T-helper 1 cell treated with Interleukin-12 subunit alpha and Interleukin-12 subunit beta and Interleukin-4 antibody, amounts not matched to agents 30 μg/mL and 1 μg/mL, for 36 hours (primary cell): ENCODE data around the gene ABO.
A peak's percentile ranks its signal among the peaks of the same experiment; 100 is the strongest.
"Not testable (repeated sequence)": the region's sequence is repeated elsewhere in the genome, so short reads cannot be mapped to it uniquely, and the experiment has no call there.

Experiments
- H3K27ac Mint-ChIP-seq: one replicate; pipeline ENCODE4 v1.8.0; 2021; ENCODE audit warnings: mild to moderate bottlenecking, mixed read lengths
- H3K27me3 Mint-ChIP-seq: one replicate; pipeline ENCODE4 v1.8.0; 2021; ENCODE audit warnings: low read depth, mixed read lengths
- H3K36me3 Mint-ChIP-seq: one replicate; pipeline ENCODE4 v1.8.0; 2021; ENCODE audit warnings: low read depth, mixed read lengths
- H3K4me1 Mint-ChIP-seq: one replicate; pipeline ENCODE4 v1.8.0; 2021; ENCODE audit warnings: low read depth, mixed read lengths
- H3K4me3 Mint-ChIP-seq: one replicate; pipeline ENCODE4 v1.8.0; 2021; ENCODE audit warnings: mild to moderate bottlenecking, moderate library complexity, mixed read lengths
- H3K9me3 Mint-ChIP-seq: one replicate; pipeline ENCODE4 v1.8.0; 2021; ENCODE audit warnings: mixed read lengths

The ABO gene

DNA sequence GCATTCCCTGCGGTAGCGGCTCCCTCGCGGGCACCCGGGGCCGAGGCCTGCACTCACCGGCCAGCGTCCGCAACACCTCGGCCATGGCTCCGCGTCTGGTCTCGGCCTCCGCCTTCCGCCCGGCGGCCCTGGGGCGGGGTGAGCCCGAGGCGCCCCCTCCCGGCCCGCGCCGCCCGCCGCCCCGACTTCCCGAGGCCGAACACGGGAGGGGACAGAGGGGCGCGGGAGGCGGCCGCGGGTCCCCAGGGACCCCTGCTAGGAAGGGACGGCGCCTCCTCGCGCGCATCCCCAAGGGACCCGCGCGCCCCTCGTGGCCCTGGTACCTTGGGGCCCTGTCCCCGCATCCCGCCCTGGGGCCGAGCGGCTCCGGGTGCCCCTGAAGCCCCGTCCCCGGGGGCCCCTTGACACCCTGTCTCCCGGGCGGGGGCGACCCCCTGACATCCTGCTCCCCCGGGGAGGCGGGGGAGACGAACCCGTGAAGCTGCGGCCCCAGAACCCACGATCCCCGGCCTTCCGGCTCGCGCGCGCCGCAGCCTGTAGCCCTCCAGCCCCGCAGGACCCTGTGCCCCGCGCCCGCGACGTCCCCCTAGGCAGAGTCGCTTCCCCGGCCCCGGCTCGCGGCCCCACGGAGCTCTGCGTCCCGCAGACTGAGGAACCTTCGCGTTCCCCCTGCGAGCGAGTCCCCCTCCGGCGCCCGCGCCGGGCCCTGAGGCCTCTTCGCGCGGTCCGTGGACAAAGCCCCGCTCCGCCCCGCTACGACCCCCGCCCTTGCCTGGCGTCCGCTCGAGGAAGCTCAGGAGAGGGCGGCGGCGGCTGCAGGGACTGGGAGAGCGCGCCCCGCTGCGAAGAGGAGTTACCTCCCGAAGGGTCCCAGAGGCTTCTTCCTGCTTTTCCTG, at the start of gene ABO:
Gene ABO, minus strand, starts transcription at position 97 of the 896 bp plus-strand sequence.
- peak within 1 kb of the TSS; percentile 61 for H3K4me3 Mint-ChIP-seq
- no peak within 1 kb of the TSS for H3K27ac Mint-ChIP-seq
- peaks cover 54% of the 10 kb centered on the region for H3K27me3 Mint-ChIP-seq
- no peaks in the 10 kb centered on the region for H3K9me3 Mint-ChIP-seq
- H3K4me1 Mint-ChIP-seq: peaks cover 10% of the 10 kb centered on the region
- no peaks in the 10 kb centered on the region for H3K36me3 Mint-ChIP-seq

DNA sequence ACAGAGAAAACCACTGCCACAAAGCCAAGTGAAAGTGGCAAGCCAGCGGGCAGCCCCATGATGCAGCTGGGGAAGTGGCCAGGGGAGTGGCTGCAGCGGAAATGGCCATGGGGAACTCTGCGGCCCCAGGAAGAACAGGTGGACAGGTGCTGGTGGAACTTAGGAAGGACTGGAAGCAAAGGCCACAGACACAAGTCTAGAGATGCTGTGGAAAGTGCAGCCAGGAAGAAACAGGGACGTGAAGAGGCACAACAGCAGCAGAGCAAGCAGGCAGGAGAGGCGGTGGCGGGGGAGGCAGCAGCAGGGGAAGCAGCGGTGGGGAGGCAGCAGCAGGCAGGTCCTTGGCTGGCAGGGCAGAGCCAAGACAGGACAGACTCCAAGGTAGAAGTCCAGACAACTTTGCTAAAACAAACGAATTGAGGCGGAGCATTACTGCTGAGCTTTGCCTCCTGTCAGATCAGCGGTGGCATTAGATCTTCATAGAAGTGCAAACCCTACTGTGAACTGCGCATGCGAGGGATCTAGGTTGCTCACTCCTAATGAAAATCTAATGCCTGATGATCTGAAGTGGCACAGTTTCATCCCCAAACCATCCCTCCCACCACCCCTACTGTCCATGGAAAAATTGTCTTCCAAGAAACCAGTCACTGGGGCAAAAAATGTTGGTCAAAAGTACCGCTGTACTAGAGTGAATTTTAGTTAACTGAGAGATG, 49.1 kb upstream of the ABO start:
- Mint-ChIP-seq H3K9me3 (no peaks in the 10 kb centered on the region), H3K27ac (no peak overlapping the region), H3K4me1 (no peaks in the 10 kb centered on the region), H3K27me3 (no peaks in the 10 kb centered on the region), H3K4me3 (no peak overlapping the region), H3K36me3 (no peaks in the 10 kb centered on the region)

GRCh38 chr9:133323211-133323610, 48.2 kb upstream of the ABO start:
- no peaks in the 10 kb centered on the region for H3K4me1 Mint-ChIP-seq
- no peaks in the 10 kb centered on the region for H3K36me3 Mint-ChIP-seq
- no peak overlapping the region for H3K4me3 Mint-ChIP-seq
- H3K27ac Mint-ChIP-seq: no peak overlapping the region
- H3K9me3 Mint-ChIP-seq: no peaks in the 10 kb centered on the region
- H3K27me3 Mint-ChIP-seq: no peaks in the 10 kb centered on the region

GRCh38 chr9:133322701-133323100, 47.7 kb upstream of the ABO start:
- Mint-ChIP-seq H3K4me1 (no peaks in the 10 kb centered on the region), H3K27me3 (no peaks in the 10 kb centered on the region), H3K36me3 (no peaks in the 10 kb centered on the region), H3K4me3 (no peak overlapping the region), H3K9me3 (no peaks in the 10 kb centered on the region), H3K27ac (no peak overlapping the region)

DNA sequence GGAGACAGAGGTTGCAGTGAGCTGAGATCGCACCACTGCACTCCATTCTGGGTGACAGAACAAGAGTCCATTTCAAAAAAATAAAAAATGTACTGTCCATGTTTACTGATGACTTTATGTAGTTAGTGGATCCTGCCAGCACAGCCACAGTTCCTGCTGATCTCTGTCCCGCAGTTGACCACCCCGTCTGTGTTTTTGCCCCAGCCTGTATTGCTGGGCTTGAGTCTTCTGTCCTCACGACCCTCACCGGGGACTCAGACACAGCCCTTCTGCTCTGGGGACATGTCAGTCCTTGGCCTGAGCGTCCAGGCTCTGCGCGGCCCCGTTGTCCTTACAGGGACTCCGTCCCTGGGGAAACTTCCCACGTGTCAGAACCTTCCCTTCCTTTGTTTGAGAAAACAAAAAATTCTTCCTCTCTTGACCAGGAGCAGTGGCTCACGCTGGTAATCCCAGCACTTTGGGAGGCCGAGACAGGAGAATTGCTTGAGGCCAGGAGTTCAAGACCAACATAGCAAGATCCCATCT, 46.5 kb upstream of the ABO start:
- Mint-ChIP-seq H3K27me3 (no peaks in the 10 kb centered on the region), H3K4me3 (no peak overlapping the region), H3K36me3 (no peaks in the 10 kb centered on the region), H3K4me1 (no peaks in the 10 kb centered on the region), H3K27ac (no peak overlapping the region), H3K9me3 (no peaks in the 10 kb centered on the region)

- Mint-ChIP-seq H3K36me3 (no peaks in the 10 kb centered on the region), H3K27ac (no peak overlapping the region), H3K4me3 (no peak overlapping the region), H3K27me3 (no peaks in the 10 kb centered on the region), H3K9me3 (no peaks in the 10 kb centered on the region), H3K4me1 (no peaks in the 10 kb centered on the region)
Observed at GRCh38 chr9:133320421-133320881, 45.5 kb upstream of the ABO start.

DNA sequence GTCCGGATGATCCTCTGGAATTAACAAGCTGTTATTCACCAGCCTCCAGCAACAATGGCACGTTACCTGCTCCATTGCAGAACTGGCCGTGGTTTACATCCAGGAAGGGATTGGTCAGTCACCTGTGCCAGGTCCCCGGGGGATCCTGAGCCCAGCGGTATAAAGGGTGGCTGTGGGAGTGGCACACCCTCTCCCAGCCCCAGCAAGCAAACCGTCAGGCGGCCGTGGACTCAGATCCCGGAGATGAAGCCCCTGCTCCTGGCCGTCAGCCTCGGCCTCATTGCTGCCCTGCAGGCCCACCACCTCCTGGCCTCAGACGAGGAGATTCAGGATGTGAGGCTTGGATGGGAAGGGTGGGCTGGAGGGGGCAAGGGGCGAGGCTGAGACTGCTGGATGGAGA, 42.5 kb upstream of the ABO start:
- H3K36me3 Mint-ChIP-seq, H3K27ac Mint-ChIP-seq, H3K4me3 Mint-ChIP-seq, H3K4me1 Mint-ChIP-seq, H3K27me3 Mint-ChIP-seq, H3K9me3 Mint-ChIP-seq: not testable (repeated sequence)

DNA sequence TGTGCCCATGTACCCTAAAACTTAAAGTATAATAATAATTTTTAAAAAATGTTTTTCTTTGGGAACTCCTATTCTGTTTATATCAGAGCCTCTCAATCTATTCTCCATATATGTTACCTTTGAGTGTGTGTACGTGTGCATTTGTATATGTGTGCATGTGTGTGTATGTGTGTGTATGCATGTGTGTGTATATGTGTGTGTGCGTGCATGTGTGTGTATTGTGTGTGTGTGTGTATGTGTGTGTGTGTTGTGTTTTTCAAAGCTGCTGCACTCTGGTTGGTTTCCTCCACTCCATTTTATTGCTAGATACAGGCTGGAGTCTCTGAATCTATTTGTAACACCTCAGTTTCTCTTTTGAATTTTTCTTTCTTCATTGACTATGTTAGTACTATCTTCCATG, 41.0 kb upstream of the ABO start:
- H3K4me1 Mint-ChIP-seq: no peaks in the 10 kb centered on the region
- H3K27me3 Mint-ChIP-seq: no peaks in the 10 kb centered on the region
- H3K27ac Mint-ChIP-seq: no peak overlapping the region
- no peaks in the 10 kb centered on the region for H3K9me3 Mint-ChIP-seq
- H3K36me3 Mint-ChIP-seq: no peaks in the 10 kb centered on the region
- H3K4me3 Mint-ChIP-seq: no peak overlapping the region

- H3K36me3 Mint-ChIP-seq: no peaks in the 10 kb centered on the region
- H3K4me1 Mint-ChIP-seq: no peaks in the 10 kb centered on the region
- no peak overlapping the region for H3K27ac Mint-ChIP-seq
- H3K9me3 Mint-ChIP-seq: no peaks in the 10 kb centered on the region
- H3K27me3 Mint-ChIP-seq: peaks cover 8% of the 10 kb centered on the region
- H3K4me3 Mint-ChIP-seq: no peak overlapping the region
Observed at GRCh38 chr9:133309608-133310007, 34.6 kb upstream of the ABO start.

DNA sequence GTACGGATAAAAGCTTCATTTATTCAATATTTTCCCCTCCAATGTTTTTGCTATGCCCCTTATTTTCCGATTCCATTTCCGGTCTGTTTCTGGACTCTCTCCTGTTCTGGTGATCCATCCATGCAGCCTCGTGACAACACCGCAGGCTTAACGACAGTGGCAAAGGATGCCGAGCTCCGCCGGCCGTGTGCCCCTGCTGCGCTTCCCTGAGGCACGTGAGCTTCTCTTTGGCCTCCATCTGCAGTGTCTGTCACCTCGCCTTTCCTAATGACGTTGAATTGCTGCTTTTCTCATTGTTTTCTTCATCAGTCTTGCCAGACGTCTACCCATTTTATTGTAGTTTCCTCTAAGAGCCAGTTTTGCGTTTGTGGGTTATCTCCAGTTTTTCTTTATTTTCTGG, 32.3 kb upstream of the ABO start:
- Mint-ChIP-seq H3K4me3 (no peak overlapping the region), H3K27ac (no peak overlapping the region)

DNA sequence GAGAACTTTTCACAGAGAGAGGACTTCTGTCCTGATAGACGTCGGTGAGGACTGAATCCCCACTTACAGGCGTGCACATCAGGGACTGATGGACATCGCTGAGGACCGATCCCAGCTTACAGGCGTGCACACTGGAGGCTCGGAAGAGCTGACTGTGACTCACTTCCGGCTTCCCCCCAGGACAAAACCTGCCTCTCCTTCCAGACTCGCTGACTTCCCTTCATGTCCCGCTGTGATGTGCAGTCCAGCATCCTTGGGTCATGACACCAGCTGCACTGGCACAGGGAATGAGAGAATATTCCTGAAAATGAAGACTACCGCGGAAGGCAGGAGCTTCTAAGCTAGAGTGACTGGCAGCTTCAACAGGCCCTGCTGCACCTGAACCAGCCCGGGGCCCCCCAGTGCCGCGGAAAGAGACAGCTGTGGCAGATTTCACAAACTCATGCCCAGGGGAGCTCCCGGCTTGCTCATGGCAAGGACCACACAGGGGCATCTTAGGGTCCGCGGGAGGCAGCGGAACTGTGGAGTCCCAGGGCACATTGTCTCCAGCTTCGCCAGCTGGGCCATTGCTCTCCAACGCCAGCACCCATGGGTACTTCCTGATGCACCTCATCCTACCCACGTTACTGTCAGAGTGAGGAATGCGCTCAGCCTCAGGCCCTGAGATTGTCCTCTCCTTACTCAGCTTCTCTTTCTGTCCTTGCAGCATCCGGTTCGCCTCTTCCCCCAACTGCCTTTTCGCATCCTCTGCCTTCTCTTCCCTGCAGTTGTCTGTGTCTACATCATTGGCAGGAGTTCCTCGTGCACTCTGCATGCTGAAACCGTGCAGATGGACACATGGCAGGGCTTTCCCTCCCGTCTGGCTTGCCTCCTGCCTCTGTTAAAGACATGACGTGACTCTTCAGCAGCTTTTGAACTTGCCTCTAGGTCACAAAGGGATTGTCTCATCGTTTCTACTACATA, 31.5 kb upstream of the ABO start:
- H3K4me1 Mint-ChIP-seq: no peaks in the 10 kb centered on the region
- H3K27ac Mint-ChIP-seq: no peak overlapping the region
- peaks cover 8% of the 10 kb centered on the region for H3K27me3 Mint-ChIP-seq
- H3K36me3 Mint-ChIP-seq: no peaks in the 10 kb centered on the region
- no peaks in the 10 kb centered on the region for H3K9me3 Mint-ChIP-seq
- H3K4me3 Mint-ChIP-seq: no peak overlapping the region

More for the DNA sequence above, 32.3 kb upstream of the ABO start:
- no peaks in the 10 kb centered on the region for H3K36me3 Mint-ChIP-seq
- peaks cover 8% of the 10 kb centered on the region for H3K27me3 Mint-ChIP-seq
- no peaks in the 10 kb centered on the region for H3K9me3 Mint-ChIP-seq
- H3K4me1 Mint-ChIP-seq: no peaks in the 10 kb centered on the region

- H3K4me3 Mint-ChIP-seq: no peak overlapping the region
- H3K27ac Mint-ChIP-seq: no peak overlapping the region
- H3K9me3 Mint-ChIP-seq: no peaks in the 10 kb centered on the region
- H3K4me1 Mint-ChIP-seq: no peaks in the 10 kb centered on the region
- H3K27me3 Mint-ChIP-seq: peaks cover 8% of the 10 kb centered on the region
- no peaks in the 10 kb centered on the region for H3K36me3 Mint-ChIP-seq
Observed at GRCh38 chr9:133305731-133306130, 30.7 kb upstream of the ABO start.

- Mint-ChIP-seq H3K4me1 (no peaks in the 10 kb centered on the region), H3K27me3 (peaks cover 6% of the 10 kb centered on the region), H3K27ac (no peak overlapping the region), H3K36me3 (no peaks in the 10 kb centered on the region), H3K9me3 (no peaks in the 10 kb centered on the region), H3K4me3 (no peak overlapping the region)
Observed at GRCh38 chr9:133304477-133305377, 29.7 kb upstream of the ABO start.
